Measurements from ENCODE around the gene HEATR1. TPM values are rescaled to one million over a fixed set of nuclear protein-coding genes. Genes with fewer than 3 reads are reported as not detected.

The HEATR1 gene
- total RNA-seq, 4 donors from 2014 or later = 21.1 to 43.4 (median 32.6) TPM

- Histone ChIP-seq H3K4me3 (no peak overlapping the region), H3K27ac (no peak overlapping the region), H3K4me1 (peaks cover 16% of the 10 kb centered on the region), H3K27me3 (no peaks in the 10 kb centered on the region), H3K36me3 (peaks cover 23% of the 10 kb centered on the region), H3K9me3 (no peaks in the 10 kb centered on the region)
- no peak for DNase-seq (ENCODE audit: low spot score in 2 of 2)
- TF ChIP-seq POLR2A (IDR thresholded peaks at IDR 0.05) (no peak), POLR2AphosphoS5 (IDR thresholded peaks at IDR 0.05) (no peak), EP300 (IDR thresholded peaks at IDR 0.05) (no peak), CTCF (IDR thresholded peaks at IDR 0.05) (no peak)
- 66% methylated on average over 5 of the region's 5 CpGs for WGBS
Observed at GRCh38 chr1:236530959-236531358, 73.4 kb downstream of the HEATR1 start.

- H3K27ac ChIP-seq = no peak overlapping the region
- H3K4me1 ChIP-seq = peaks cover 16% of the 10 kb centered on the region
- WGBS = 74% methylated on average over 1 of the region's 1 CpG
- H3K4me3 ChIP-seq = no peak overlapping the region
- H3K36me3 ChIP-seq = peaks cover 23% of the 10 kb centered on the region
- no peak for DNase-seq (ENCODE audit: low spot score in 2 of 2)
- no peaks in the 10 kb centered on the region for H3K9me3 ChIP-seq
- H3K27me3 ChIP-seq = no peaks in the 10 kb centered on the region
- no peak for TF ChIP-seq CTCF (IDR thresholded peaks at IDR 0.05)
- TF ChIP-seq EP300 (IDR thresholded peaks at IDR 0.05) = no peak
- TF ChIP-seq POLR2A (IDR thresholded peaks at IDR 0.05) = no peak
- TF ChIP-seq POLR2AphosphoS5 (IDR thresholded peaks at IDR 0.05) = no peak
Observed at GRCh38 chr1:236530286-236530685, 74.0 kb downstream of the HEATR1 start.

GRCh38 chr1:236526079-236526478 lies 78.2 kb downstream of the HEATR1 start:
- no peaks in the 10 kb centered on the region for H3K27me3 ChIP-seq
- peaks cover 14% of the 10 kb centered on the region for H3K36me3 ChIP-seq
- H3K4me3 ChIP-seq = no peak overlapping the region
- TF ChIP-seq CTCF (IDR thresholded peaks at IDR 0.05) = no peak
- no peak for TF ChIP-seq EP300 (IDR thresholded peaks at IDR 0.05)
- no peak for TF ChIP-seq POLR2AphosphoS5 (IDR thresholded peaks at IDR 0.05)
- TF ChIP-seq POLR2A (IDR thresholded peaks at IDR 0.05) = no peak
- WGBS = 73% methylated on average over 3 of the region's 3 CpGs
- no peak overlapping the region for H3K27ac ChIP-seq
- DNase-seq (ENCODE audit: low spot score in 2 of 2) = no peak
- H3K9me3 ChIP-seq = no peaks in the 10 kb centered on the region
- H3K4me1 ChIP-seq = peaks cover 10% of the 10 kb centered on the region

GRCh38 chr1:236524895-236525184 lies 79.5 kb downstream of the HEATR1 start:
- TF ChIP-seq CTCF (IDR thresholded peaks at IDR 0.05) (no peak), EP300 (IDR thresholded peaks at IDR 0.05) (no peak), POLR2AphosphoS5 (IDR thresholded peaks at IDR 0.05) (no peak), POLR2A (IDR thresholded peaks at IDR 0.05) (no peak)
- H3K27me3 ChIP-seq = no peaks in the 10 kb centered on the region
- peaks cover 14% of the 10 kb centered on the region for H3K36me3 ChIP-seq
- no peaks in the 10 kb centered on the region for H3K9me3 ChIP-seq
- peak overlapping the region; percentile 87 for H3K27ac ChIP-seq
- peaks cover 7% of the 10 kb centered on the region for H3K4me1 ChIP-seq
- DNase-seq (ENCODE audit: low spot score in 2 of 2) = no peak
- peak overlapping the region; percentile 71 for H3K4me3 ChIP-seq
- 5% methylated on average over 3 of the region's 3 CpGs for WGBS

- WGBS = 0% methylated on average over 10 of the region's 32 CpGs
- no peak for TF ChIP-seq EP300 (IDR thresholded peaks at IDR 0.05)
- TF ChIP-seq POLR2A (IDR thresholded peaks at IDR 0.05) = no peak
- no peak for TF ChIP-seq CTCF (IDR thresholded peaks at IDR 0.05)
- peak in 1 of 3 donors; percentile 33 for TF ChIP-seq POLR2AphosphoS5 (IDR thresholded peaks at IDR 0.05)
- Histone ChIP-seq H3K36me3 (peaks cover 14% of the 10 kb centered on the region), H3K4me1 (peaks cover 7% of the 10 kb centered on the region), H3K27ac (peak overlapping the region; percentile 87), H3K4me3 (peak overlapping the region; percentile 71), H3K27me3 (no peaks in the 10 kb centered on the region), H3K9me3 (no peaks in the 10 kb centered on the region)
- DNase-seq (ENCODE audit: low spot score in 2 of 2) = peak in 1 of 2 donors; percentile 73
Observed at GRCh38 chr1:236524142-236524894, 80.0 kb downstream of the HEATR1 start.

All from suprapubic skin (tissue), 4 donors.